ENCODE data around the gene NAGLU.

Gene NAGLU

GRCh38 chr17:42536048-42536371 is at the start of gene NAGLU:
NAGLU (plus strand) TSS chr17:42536241; CDS start chr17:42536273, 32 bp downstream.
- Histone ChIP-seq H3K4me3 (ENCODE audit: low read depth in 1 of 5, low read length in 5 of 5) (peak within 1 kb of the TSS; percentile 78 to 87 (median 83)), H3K4me1 (ENCODE audit: control insufficient read depth in 5 of 5, insufficient read depth in 5 of 5, low read length in 5 of 5) (peaks cover 7 to 39% (median 33%) of the 10 kb centered on the region in 5 donors), H3K9ac (ENCODE audit: low read length in 5 of 5) (peak within 1 kb of the TSS; percentile 71 to 95 (median 83))

DNA sequence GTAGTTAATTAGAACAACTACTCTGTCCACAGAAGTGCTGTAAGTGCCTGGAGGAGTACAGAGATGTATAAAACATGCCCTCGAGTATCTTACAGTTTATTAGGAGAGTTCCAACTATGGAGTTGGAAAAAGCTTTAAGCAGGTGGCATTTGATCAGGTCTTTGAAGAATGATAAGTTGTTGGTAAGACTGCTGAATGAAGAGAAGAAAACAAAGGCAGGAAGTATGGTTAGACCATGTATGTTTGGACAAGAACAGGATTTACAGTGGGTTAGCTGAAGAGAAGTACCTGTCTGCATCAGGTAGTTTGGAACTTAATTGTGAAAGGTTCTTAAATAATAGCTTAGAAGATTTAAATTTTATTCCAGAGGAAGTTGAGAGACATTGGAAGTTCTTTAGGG is 48.0 kb upstream of the NAGLU start:
- H3K4me1 ChIP-seq (ENCODE audit: control insufficient read depth in 5 of 5, insufficient read depth in 5 of 5, low read length in 5 of 5): peaks cover 0 to 6% (median 4%) of the 10 kb centered on the region in 5 donors
- H3K9me3 ChIP-seq (ENCODE audit: control insufficient read depth in 5 of 5, low read length in 5 of 5): no peaks in the 10 kb centered on the region
- no peak overlapping the region for H3K9ac ChIP-seq (ENCODE audit: low read length in 5 of 5)
- peaks cover 24 to 91% (median 66%) of the 10 kb centered on the region in 5 donors for H3K36me3 ChIP-seq (ENCODE audit: control insufficient read depth in 5 of 5, insufficient read depth in 5 of 5, low read length in 5 of 5)
- H3K27ac ChIP-seq (ENCODE audit: low read depth, low read length): no peak overlapping the region
- H3K27me3 ChIP-seq (ENCODE audit: control insufficient read depth in 5 of 5, insufficient read depth in 4 of 5, low read length in 5 of 5): no peaks in the 10 kb centered on the region
- H3K4me3 ChIP-seq (ENCODE audit: low read depth in 1 of 5, low read length in 5 of 5): no peak overlapping the region

More at GRCh38 chr17:42536048-42536371, at the start of gene NAGLU:
- H3K9me3 ChIP-seq (ENCODE audit: control insufficient read depth in 5 of 5, low read length in 5 of 5): no peaks in the 10 kb centered on the region
- peak within 1 kb of the TSS; percentile 99 for H3K27ac ChIP-seq (ENCODE audit: low read depth, low read length)
- H3K27me3 ChIP-seq (ENCODE audit: control insufficient read depth in 5 of 5, insufficient read depth in 4 of 5, low read length in 5 of 5): no peaks in the 10 kb centered on the region
- peaks cover 0 to 31% (median 21%) of the 10 kb centered on the region in 5 donors for H3K36me3 ChIP-seq (ENCODE audit: control insufficient read depth in 5 of 5, insufficient read depth in 5 of 5, low read length in 5 of 5)

DNA sequence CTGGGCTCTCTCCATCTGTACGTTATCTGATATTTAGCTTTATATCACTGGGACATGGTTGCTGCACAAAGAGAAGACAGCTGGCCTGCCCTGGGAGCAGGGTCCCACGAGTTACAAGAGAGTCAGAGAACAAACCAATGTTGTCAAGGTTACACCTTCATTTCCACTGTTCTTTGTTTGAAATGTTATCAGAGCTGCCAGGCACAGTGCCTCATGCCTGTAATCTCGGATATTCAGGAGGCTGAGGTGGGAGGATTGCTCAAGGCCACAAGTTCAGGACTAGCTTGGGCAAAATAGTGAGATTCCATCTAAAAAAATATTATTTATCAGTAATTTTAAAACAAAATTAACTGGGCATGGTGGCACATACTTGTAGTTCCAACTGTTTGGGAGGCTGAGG is 42.7 kb upstream of the NAGLU start:
- Histone ChIP-seq H3K9ac (ENCODE audit: low read length in 5 of 5) (no peak overlapping the region), H3K27ac (ENCODE audit: low read depth, low read length) (no peak overlapping the region), H3K9me3 (ENCODE audit: control insufficient read depth in 5 of 5, low read length in 5 of 5) (no peaks in the 10 kb centered on the region), H3K36me3 (ENCODE audit: control insufficient read depth in 5 of 5, insufficient read depth in 5 of 5, low read length in 5 of 5) (peaks cover 26 to 92% (median 68%) of the 10 kb centered on the region in 5 donors), H3K4me1 (ENCODE audit: control insufficient read depth in 5 of 5, insufficient read depth in 5 of 5, low read length in 5 of 5) (peaks cover 0 to 2% (median 0%) of the 10 kb centered on the region in 5 donors), H3K27me3 (ENCODE audit: control insufficient read depth in 5 of 5, insufficient read depth in 4 of 5, low read length in 5 of 5) (no peaks in the 10 kb centered on the region), H3K4me3 (ENCODE audit: low read depth in 1 of 5, low read length in 5 of 5) (no peak overlapping the region)

GRCh38 chr17:42494673-42495072 is 41.4 kb upstream of the NAGLU start:
- Histone ChIP-seq H3K4me3 (ENCODE audit: low read depth in 1 of 5, low read length in 5 of 5) (no peak overlapping the region), H3K9ac (ENCODE audit: low read length in 5 of 5) (no peak overlapping the region), H3K4me1 (ENCODE audit: control insufficient read depth in 5 of 5, insufficient read depth in 5 of 5, low read length in 5 of 5) (peaks cover 0 to 2% (median 0%) of the 10 kb centered on the region in 5 donors), H3K27ac (ENCODE audit: low read depth, low read length) (no peak overlapping the region), H3K36me3 (ENCODE audit: control insufficient read depth in 5 of 5, insufficient read depth in 5 of 5, low read length in 5 of 5) (peaks cover 22 to 88% (median 62%) of the 10 kb centered on the region in 5 donors), H3K9me3 (ENCODE audit: control insufficient read depth in 5 of 5, low read length in 5 of 5) (no peaks in the 10 kb centered on the region), H3K27me3 (ENCODE audit: control insufficient read depth in 5 of 5, insufficient read depth in 4 of 5, low read length in 5 of 5) (no peaks in the 10 kb centered on the region)

- H3K27me3 ChIP-seq (ENCODE audit: control insufficient read depth in 5 of 5, insufficient read depth in 4 of 5, low read length in 5 of 5): no peaks in the 10 kb centered on the region
- no peaks in the 10 kb centered on the region for H3K9me3 ChIP-seq (ENCODE audit: control insufficient read depth in 5 of 5, low read length in 5 of 5)
- H3K4me1 ChIP-seq (ENCODE audit: control insufficient read depth in 5 of 5, insufficient read depth in 5 of 5, low read length in 5 of 5): peaks cover 0 to 2% (median 0%) of the 10 kb centered on the region in 5 donors
- H3K36me3 ChIP-seq (ENCODE audit: control insufficient read depth in 5 of 5, insufficient read depth in 5 of 5, low read length in 5 of 5): peaks cover 39 to 90% (median 67%) of the 10 kb centered on the region in 5 donors
- H3K9ac ChIP-seq (ENCODE audit: low read length in 5 of 5): no peak overlapping the region
- H3K27ac ChIP-seq (ENCODE audit: low read depth, low read length): no peak overlapping the region
- no peak overlapping the region for H3K4me3 ChIP-seq (ENCODE audit: low read depth in 1 of 5, low read length in 5 of 5)
Observed at GRCh38 chr17:42498828-42499227, 37.2 kb upstream of the NAGLU start.

GRCh38 chr17:42502091-42502490 is 34.0 kb upstream of the NAGLU start:
- Histone ChIP-seq H3K9ac (ENCODE audit: low read length in 5 of 5) (no peak overlapping the region), H3K4me1 (ENCODE audit: control insufficient read depth in 5 of 5, insufficient read depth in 5 of 5, low read length in 5 of 5) (no peaks in the 10 kb centered on the region), H3K4me3 (ENCODE audit: low read depth in 1 of 5, low read length in 5 of 5) (no peak overlapping the region), H3K27me3 (ENCODE audit: control insufficient read depth in 5 of 5, insufficient read depth in 4 of 5, low read length in 5 of 5) (no peaks in the 10 kb centered on the region), H3K36me3 (ENCODE audit: control insufficient read depth in 5 of 5, insufficient read depth in 5 of 5, low read length in 5 of 5) (peaks cover 29 to 85% (median 50%) of the 10 kb centered on the region in 5 donors), H3K27ac (ENCODE audit: low read depth, low read length) (no peak overlapping the region), H3K9me3 (ENCODE audit: control insufficient read depth in 5 of 5, low read length in 5 of 5) (no peaks in the 10 kb centered on the region)

DNA sequence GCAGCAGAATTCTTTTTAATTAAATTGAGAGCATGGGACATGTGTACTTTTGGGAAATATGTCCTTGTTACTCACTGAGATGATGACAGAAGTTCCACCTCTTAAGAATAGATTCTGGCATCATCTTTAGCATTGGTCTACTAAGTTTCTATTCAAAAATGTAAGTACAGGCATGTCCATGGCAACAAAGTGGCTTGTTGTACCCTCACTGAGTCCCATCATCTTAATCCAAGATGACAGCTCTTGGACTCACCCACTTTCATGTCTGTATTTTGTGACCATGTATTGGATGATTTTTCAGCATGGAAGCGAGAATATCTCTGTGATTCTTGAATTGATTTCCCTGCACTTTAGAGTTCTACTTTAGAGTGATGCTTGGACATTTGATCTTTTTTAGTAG is 33.1 kb upstream of the NAGLU start:
- no peak overlapping the region for H3K27ac ChIP-seq (ENCODE audit: low read depth, low read length)

GRCh38 chr17:42507671-42508070 is 28.4 kb upstream of the NAGLU start:
- Histone ChIP-seq H3K9ac (ENCODE audit: low read length in 5 of 5) (no peak overlapping the region), H3K27ac (ENCODE audit: low read depth, low read length) (no peak overlapping the region), H3K27me3 (ENCODE audit: control insufficient read depth in 5 of 5, insufficient read depth in 4 of 5, low read length in 5 of 5) (no peaks in the 10 kb centered on the region), H3K4me1 (ENCODE audit: control insufficient read depth in 5 of 5, insufficient read depth in 5 of 5, low read length in 5 of 5) (peaks cover 7 to 20% (median 10%) of the 10 kb centered on the region in 5 donors), H3K36me3 (ENCODE audit: control insufficient read depth in 5 of 5, insufficient read depth in 5 of 5, low read length in 5 of 5) (peaks cover 15 to 75% (median 56%) of the 10 kb centered on the region in 5 donors), H3K4me3 (ENCODE audit: low read depth in 1 of 5, low read length in 5 of 5) (no peak overlapping the region), H3K9me3 (ENCODE audit: control insufficient read depth in 5 of 5, low read length in 5 of 5) (no peaks in the 10 kb centered on the region)

More for the DNA sequence above, 33.1 kb upstream of the NAGLU start:
- H3K4me1 ChIP-seq (ENCODE audit: control insufficient read depth in 5 of 5, insufficient read depth in 5 of 5, low read length in 5 of 5): no peaks in the 10 kb centered on the region
- no peaks in the 10 kb centered on the region for H3K27me3 ChIP-seq (ENCODE audit: control insufficient read depth in 5 of 5, insufficient read depth in 4 of 5, low read length in 5 of 5)
- H3K9me3 ChIP-seq (ENCODE audit: control insufficient read depth in 5 of 5, low read length in 5 of 5): no peaks in the 10 kb centered on the region
- H3K9ac ChIP-seq (ENCODE audit: low read length in 5 of 5): no peak overlapping the region
- no peak overlapping the region for H3K4me3 ChIP-seq (ENCODE audit: low read depth in 1 of 5, low read length in 5 of 5)
- H3K36me3 ChIP-seq (ENCODE audit: control insufficient read depth in 5 of 5, insufficient read depth in 5 of 5, low read length in 5 of 5): peaks cover 29 to 86% (median 57%) of the 10 kb centered on the region in 5 donors

GRCh38 chr17:42508426-42509165 is 27.4 kb upstream of the NAGLU start:
- no peak overlapping the region for H3K4me3 ChIP-seq (ENCODE audit: low read depth in 1 of 5, low read length in 5 of 5)
- no peak overlapping the region for H3K9ac ChIP-seq (ENCODE audit: low read length in 5 of 5)
- peaks cover 6 to 66% (median 49%) of the 10 kb centered on the region in 5 donors for H3K36me3 ChIP-seq (ENCODE audit: control insufficient read depth in 5 of 5, insufficient read depth in 5 of 5, low read length in 5 of 5)
- peaks cover 12 to 29% (median 19%) of the 10 kb centered on the region in 5 donors for H3K4me1 ChIP-seq (ENCODE audit: control insufficient read depth in 5 of 5, insufficient read depth in 5 of 5, low read length in 5 of 5)
- H3K9me3 ChIP-seq (ENCODE audit: control insufficient read depth in 5 of 5, low read length in 5 of 5): no peaks in the 10 kb centered on the region
- H3K27me3 ChIP-seq (ENCODE audit: control insufficient read depth in 5 of 5, insufficient read depth in 4 of 5, low read length in 5 of 5): no peaks in the 10 kb centered on the region
- no peak overlapping the region for H3K27ac ChIP-seq (ENCODE audit: low read depth, low read length)

DNA sequence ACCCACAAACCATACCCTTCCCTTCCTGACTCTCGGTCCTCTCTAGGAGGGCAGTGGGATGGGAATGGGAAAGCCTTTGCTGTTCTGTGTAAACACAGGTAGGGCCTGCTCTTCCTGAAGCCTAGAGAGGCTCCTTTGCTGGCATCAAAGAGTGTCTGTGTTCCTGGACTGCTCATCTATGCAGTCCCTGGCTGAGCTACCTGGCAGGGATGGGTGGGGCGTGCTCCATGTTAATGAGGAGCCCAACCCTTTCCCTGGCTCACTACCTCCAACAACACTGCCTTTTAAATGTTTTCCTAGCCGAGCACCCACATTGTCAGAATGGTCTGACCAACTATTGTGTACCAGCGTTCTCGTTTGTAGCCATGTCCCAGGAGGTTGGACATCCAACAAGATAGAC is 26.6 kb upstream of the NAGLU start:
- Histone ChIP-seq H3K9ac (ENCODE audit: low read length in 5 of 5) (no peak overlapping the region), H3K4me1 (ENCODE audit: control insufficient read depth in 5 of 5, insufficient read depth in 5 of 5, low read length in 5 of 5) (peaks cover 18 to 37% (median 27%) of the 10 kb centered on the region in 5 donors), H3K27me3 (ENCODE audit: control insufficient read depth in 5 of 5, insufficient read depth in 4 of 5, low read length in 5 of 5) (no peaks in the 10 kb centered on the region), H3K9me3 (ENCODE audit: control insufficient read depth in 5 of 5, low read length in 5 of 5) (no peaks in the 10 kb centered on the region), H3K27ac (ENCODE audit: low read depth, low read length) (no peak overlapping the region), H3K4me3 (ENCODE audit: low read depth in 1 of 5, low read length in 5 of 5) (no peak overlapping the region), H3K36me3 (ENCODE audit: control insufficient read depth in 5 of 5, insufficient read depth in 5 of 5, low read length in 5 of 5) (peaks cover 0 to 63% (median 50%) of the 10 kb centered on the region in 5 donors)

Measured in subcutaneous abdominal adipose tissue (tissue), 5 donors.